ENCODE measurements around the gene KPTN. TPM values are rescaled to one million over a fixed set of nuclear protein-coding genes. Genes with fewer than 3 reads are reported as not detected.

The KPTN gene
- total and polyA plus RNA-seq, 12 donors: 2.9 to 121 (median 9.9) TPM

GRCh38 chr19:47435883-47436417 lies 48.1 kb downstream of the KPTN start:
- WGBS, 4 donors: 64 to 77% (median 73%) methylated on average over 3 to 6 of the region's 6 CpGs
- no peak for DNase-seq
- peaks cover 39% of the 10 kb centered on the region for H3K27me3 ChIP-seq
- no peak overlapping the region for H3K4me3 ChIP-seq
- no peaks in the 10 kb centered on the region for H3K36me3 ChIP-seq (replicated peaks in 1 of 2)
- H3K4me1 ChIP-seq (replicated peaks in 1 of 2): no peaks in the 10 kb centered on the region
- intact Hi-C loops (cut with DNase I): loop anchor here (2.0 to 10.0 kb wide), 4 partner anchors 81 to 263 kb away; partner anchors contain the start of gene NAPA (in 1 of the 2)
- TF ChIP-seq POLR2A (IDR thresholded peaks at IDR 0.05): no peak
- TF ChIP-seq, protein P1, sequence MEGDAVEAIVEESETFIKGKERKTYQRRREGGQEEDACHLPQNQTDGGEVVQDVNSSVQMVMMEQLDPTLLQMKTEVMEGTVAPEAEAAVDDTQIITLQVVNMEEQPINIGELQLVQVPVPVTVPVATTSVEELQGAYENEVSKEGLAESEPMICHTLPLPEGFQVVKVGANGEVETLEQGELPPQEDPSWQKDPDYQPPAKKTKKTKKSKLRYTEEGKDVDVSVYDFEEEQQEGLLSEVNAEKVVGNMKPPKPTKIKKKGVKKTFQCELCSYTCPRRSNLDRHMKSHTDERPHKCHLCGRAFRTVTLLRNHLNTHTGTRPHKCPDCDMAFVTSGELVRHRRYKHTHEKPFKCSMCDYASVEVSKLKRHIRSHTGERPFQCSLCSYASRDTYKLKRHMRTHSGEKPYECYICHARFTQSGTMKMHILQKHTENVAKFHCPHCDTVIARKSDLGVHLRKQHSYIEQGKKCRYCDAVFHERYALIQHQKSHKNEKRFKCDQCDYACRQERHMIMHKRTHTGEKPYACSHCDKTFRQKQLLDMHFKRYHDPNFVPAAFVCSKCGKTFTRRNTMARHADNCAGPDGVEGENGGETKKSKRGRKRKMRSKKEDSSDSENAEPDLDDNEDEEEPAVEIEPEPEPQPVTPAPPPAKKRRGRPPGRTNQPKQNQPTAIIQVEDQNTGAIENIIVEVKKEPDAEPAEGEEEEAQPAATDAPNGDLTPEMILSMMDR (IDR thresholded peaks at IDR 0.05): no peak
- H3K27ac ChIP-seq: no peak overlapping the region
- H3K9me3 ChIP-seq (replicated peaks in 1 of 3): no peaks in the 10 kb centered on the region

- 36 to 54% (median 47%) methylated on average over 16 of the region's 16 CpGs for WGBS, 4 donors
- no peak for DNase-seq
- Histone ChIP-seq H3K9me3 (replicated peaks in 1 of 3) (no peaks in the 10 kb centered on the region), H3K4me1 (replicated peaks in 1 of 2) (peaks cover 1 to 4% of the 10 kb centered on the region in 2 donors), H3K36me3 (replicated peaks in 1 of 2) (no peaks in the 10 kb centered on the region), H3K4me3 (no peak overlapping the region), H3K27me3 (peaks cover 46% of the 10 kb centered on the region), H3K27ac (no peak overlapping the region)
- TF ChIP-seq, protein P1 (IDR thresholded peaks at IDR 0.05): no peak
- no peak for TF ChIP-seq POLR2A (IDR thresholded peaks at IDR 0.05)
- intact Hi-C loops (cut with DNase I): loop anchor here (5.0 to 10.0 kb wide), 3 partner anchors 82 to 150 kb away; partner anchors contain the start of gene NAPA (in 1 of the 2)
These were observed 48.8 kb downstream of the KPTN start for GRCh38 chr19:47435196-47435595.

GRCh38 chr19:47434088-47434487 lies 49.9 kb downstream of the KPTN start:
- DNase-seq: no peak
- Histone ChIP-seq H3K4me1 (replicated peaks in 1 of 2) (peaks cover 6 to 7% of the 10 kb centered on the region in 2 donors), H3K9me3 (replicated peaks in 1 of 3) (no peaks in the 10 kb centered on the region), H3K36me3 (replicated peaks in 1 of 2) (no peaks in the 10 kb centered on the region), H3K27ac (no peak overlapping the region), H3K4me3 (no peak overlapping the region), H3K27me3 (peaks cover 52% of the 10 kb centered on the region)
- intact Hi-C loops (cut with DNase I): loop anchor here in 1 of 2 donors (10.0 kb wide), 1 partner anchor 151 kb away; no protein-coding TSS in a partner anchor
- no peak for TF ChIP-seq POLR2A (IDR thresholded peaks at IDR 0.05)
- TF ChIP-seq, protein P1 (IDR thresholded peaks at IDR 0.05): no peak
- WGBS, 4 donors: 58 to 75% (median 65%) methylated on average over 6 to 7 of the region's 7 CpGs

- intact Hi-C loops (cut with DNase I): loop anchor here in 1 of 2 donors (10.0 kb wide), 1 partner anchor 152 kb away; no protein-coding TSS in a partner anchor
- DNase-seq: no peak
- Histone ChIP-seq H3K27ac (no peak overlapping the region), H3K4me3 (no peak overlapping the region), H3K27me3 (peaks cover 52% of the 10 kb centered on the region), H3K36me3 (replicated peaks in 1 of 2) (no peaks in the 10 kb centered on the region), H3K9me3 (replicated peaks in 1 of 3) (no peaks in the 10 kb centered on the region), H3K4me1 (replicated peaks in 1 of 2) (peaks cover 7 to 8% of the 10 kb centered on the region in 2 donors)
- WGBS, 4 donors: 30 to 48% (median 34%) methylated on average over 1 of the region's 1 CpG
- no peak for TF ChIP-seq POLR2A (IDR thresholded peaks at IDR 0.05)
- TF ChIP-seq, protein P1 (IDR thresholded peaks at IDR 0.05): no peak
These were observed 50.9 kb downstream of the KPTN start for GRCh38 chr19:47433121-47433520.
